ENCODE results near the gene NID1.

DNA sequence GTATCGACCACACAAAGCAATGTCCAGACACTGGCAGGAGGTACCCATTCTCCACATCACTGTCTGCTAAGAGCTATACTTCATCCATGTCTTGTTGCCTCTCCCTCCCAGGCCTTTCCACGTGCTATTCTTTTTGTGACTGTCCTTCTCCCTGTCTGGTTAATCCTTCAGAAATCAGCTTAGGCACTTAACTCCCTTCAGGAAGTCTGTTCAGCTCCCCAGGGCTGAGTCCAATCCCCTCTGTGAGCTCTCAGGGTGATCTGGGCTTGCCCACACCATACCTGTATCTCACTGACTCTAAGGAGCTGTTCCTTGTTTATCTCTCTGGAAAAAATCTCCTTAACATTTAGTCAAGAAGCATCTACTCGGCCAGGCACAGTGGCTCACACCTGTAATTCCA, 69.4 kb downstream of the NID1 start:
- TF ChIP-seq SPI1 (IDR thresholded peaks at IDR 0.05; ENCODE audit: low read depth, low read length) = no peak
- no peak for TF ChIP-seq POLR2A (IDR thresholded peaks at IDR 0.05; ENCODE audit: low read depth, low read length)
- TF ChIP-seq TAF1 (IDR thresholded peaks at IDR 0.05; ENCODE audit: low read depth, low read length) = no peak
